ENCODE data around the gene NDUFA8. TPM values are rescaled to one million over a fixed set of nuclear protein-coding genes. Genes with fewer than 3 reads are reported as not detected.

Gene NDUFA8
- total RNA-seq, 1 donor from 2014 or later: 48.5 TPM

GRCh38 chr9:122133984-122134535 is 25.5 kb downstream of the NDUFA8 start:
- no peak for DNase-seq (ENCODE audit: extremely low spot score, unreplicated experiment)
- H3K27me3 Mint-ChIP-seq (ENCODE audit: unreplicated experiment): peaks cover 7% of the 10 kb centered on the region
- H3K27ac Mint-ChIP-seq (ENCODE audit: unreplicated experiment): no peak overlapping the region
- H3K4me3 Mint-ChIP-seq (ENCODE audit: unreplicated experiment): no peak overlapping the region
- no peaks in the 10 kb centered on the region for H3K9me3 Mint-ChIP-seq (ENCODE audit: unreplicated experiment)
- H3K4me1 Mint-ChIP-seq (ENCODE audit: unreplicated experiment): peaks cover 8% of the 10 kb centered on the region
- TF ChIP-seq CTCF (IDR thresholded peaks at IDR 0.05): no peak
- H3K36me3 Mint-ChIP-seq (ENCODE audit: unreplicated experiment): no peaks in the 10 kb centered on the region

GRCh38 chr9:122133263-122133983 is 26.2 kb downstream of the NDUFA8 start:
- DNase-seq (ENCODE audit: extremely low spot score, unreplicated experiment): no peak
- H3K27me3 Mint-ChIP-seq (ENCODE audit: unreplicated experiment): peaks cover 7% of the 10 kb centered on the region
- TF ChIP-seq CTCF (IDR thresholded peaks at IDR 0.05): no peak
- H3K27ac Mint-ChIP-seq (ENCODE audit: unreplicated experiment): no peak overlapping the region
- no peak overlapping the region for H3K4me3 Mint-ChIP-seq (ENCODE audit: unreplicated experiment)
- H3K36me3 Mint-ChIP-seq (ENCODE audit: unreplicated experiment): no peaks in the 10 kb centered on the region
- H3K9me3 Mint-ChIP-seq (ENCODE audit: unreplicated experiment): no peaks in the 10 kb centered on the region
- peaks cover 8% of the 10 kb centered on the region for H3K4me1 Mint-ChIP-seq (ENCODE audit: unreplicated experiment)

GRCh38 chr9:122132539-122132938 is 27.0 kb downstream of the NDUFA8 start:
- Mint-ChIP-seq H3K36me3 (ENCODE audit: unreplicated experiment) (no peaks in the 10 kb centered on the region), H3K4me1 (ENCODE audit: unreplicated experiment) (peaks cover 8% of the 10 kb centered on the region), H3K27ac (ENCODE audit: unreplicated experiment) (no peak overlapping the region), H3K27me3 (ENCODE audit: unreplicated experiment) (peaks cover 7% of the 10 kb centered on the region), H3K4me3 (ENCODE audit: unreplicated experiment) (no peak overlapping the region), H3K9me3 (ENCODE audit: unreplicated experiment) (no peaks in the 10 kb centered on the region)
- TF ChIP-seq CTCF (IDR thresholded peaks at IDR 0.05): no peak
- no peak for DNase-seq (ENCODE audit: extremely low spot score, unreplicated experiment)

- Mint-ChIP-seq H3K4me1 (ENCODE audit: unreplicated experiment) (peaks cover 11% of the 10 kb centered on the region), H3K27ac (ENCODE audit: unreplicated experiment) (no peak overlapping the region), H3K4me3 (ENCODE audit: unreplicated experiment) (no peak overlapping the region), H3K9me3 (ENCODE audit: unreplicated experiment) (no peaks in the 10 kb centered on the region), H3K36me3 (ENCODE audit: unreplicated experiment) (no peaks in the 10 kb centered on the region), H3K27me3 (ENCODE audit: unreplicated experiment) (peaks cover 6% of the 10 kb centered on the region)
- peak; percentile 81 for DNase-seq (ENCODE audit: extremely low spot score, unreplicated experiment)
- TF ChIP-seq CTCF (IDR thresholded peaks at IDR 0.05): no peak
Observed at GRCh38 chr9:122131401-122132001, 28.1 kb downstream of the NDUFA8 start.

- DNase-seq (ENCODE audit: extremely low spot score, unreplicated experiment): no peak
- Mint-ChIP-seq H3K27ac (ENCODE audit: unreplicated experiment) (no peak overlapping the region), H3K27me3 (ENCODE audit: unreplicated experiment) (peaks cover 6% of the 10 kb centered on the region), H3K4me3 (ENCODE audit: unreplicated experiment) (no peak overlapping the region), H3K9me3 (ENCODE audit: unreplicated experiment) (no peaks in the 10 kb centered on the region), H3K36me3 (ENCODE audit: unreplicated experiment) (no peaks in the 10 kb centered on the region), H3K4me1 (ENCODE audit: unreplicated experiment) (peaks cover 18% of the 10 kb centered on the region)
- no peak for TF ChIP-seq CTCF (IDR thresholded peaks at IDR 0.05)
Observed at GRCh38 chr9:122130837-122131236, 28.7 kb downstream of the NDUFA8 start.

Measured in osteocyte (in vitro differentiated cells).